H1 (cell line): ENCODE data around the gene KRTAP4-7.

Experiments used
- CBX5 ChIP-seq: fragments of 300-800, 300-1000 bp; sonication (generic); IDR thresholded peaks from 2 replicates; pipeline ENCODE4 v1.7.1; 2016; ENCODE audit warnings: antibody characterized with exemption, low read length, low read depth
- POLR2A ChIP-seq, 2 experiments: IDR thresholded peaks; 1 replicate in 1 of 2; 2 replicates in 1 of 2; pipeline ENCODE4 v1.6.1; 2011; ENCODE audit warnings: low read depth in 2 of 2, low read length in 2 of 2, mild to moderate bottlenecking in 2 of 2; ENCODE audit errors: control extremely low read depth in 1 of 2
- RAD21 ChIP-seq, 2 experiments: IDR thresholded peaks in 1 of 2; conservative IDR thresholded peaks in 1 of 2; 2 replicates each; pipeline ENCODE4 v1.6.1; 2011; ENCODE audit warnings: low read depth in 2 of 2, low read length in 2 of 2, improper control_type of control experiment in 1 of 2, inconsistent platforms in 1 of 2, mild to moderate bottlenecking in 1 of 2, moderate library complexity in 1 of 2

DNA sequence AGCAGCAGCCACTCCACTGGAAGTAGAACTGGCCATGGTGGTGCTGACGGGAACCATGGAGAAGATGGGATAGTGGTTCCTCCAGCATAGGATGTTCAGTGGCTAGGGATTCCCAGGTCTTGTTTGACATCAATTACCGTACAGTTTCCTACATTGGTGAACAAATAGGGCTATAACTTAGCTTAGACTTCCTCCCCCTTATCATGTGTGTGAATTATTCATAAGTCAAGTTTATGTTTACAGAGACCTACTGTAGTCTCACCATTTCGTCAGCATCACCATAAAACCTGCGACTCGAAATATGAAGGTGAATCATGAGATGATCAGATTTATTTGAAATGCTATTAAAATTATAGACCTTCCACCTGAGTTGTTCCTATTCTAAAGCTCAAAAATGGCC is 25.2 kb upstream of the KRTAP4-7 start:
- TF ChIP-seq POLR2A (IDR thresholded peaks at IDR 0.05; ENCODE audit: control extremely low read depth in 1 of 2, low read depth in 2 of 2, low read length in 2 of 2) = no peak
- no peak for TF ChIP-seq CBX5
- TF ChIP-seq RAD21 (IDR thresholded peaks at IDR 0.05 in 1 of 2, conservative IDR thresholded peaks at IDR 0.05 in 1 of 2; ENCODE audit: low read depth in 2 of 2, low read length in 2 of 2) = no peak
